Activated T-helper 1 cell treated with anti-CD3 and anti-CD28 coated beads, Interleukin-2, amount 50 U/mL, for 16 hours (primary cell): ENCODE measurements around the gene NEU4.
"Not testable (repeated sequence)": the region's sequence is repeated elsewhere in the genome, so short reads cannot be mapped to it uniquely, and the experiment has no call there.

Experiments
- DNase-seq, 2 donors: peaks; one replicate each; pipeline ENCODE4 v3.0.0-alpha.2; 2020; ENCODE audit warnings: low read depth in 1 of 2, low spot score in 1 of 2

Gene NEU4

GRCh38 chr2:241812730-241813643, 4.0 kb downstream of the NEU4 start:
- DNase-seq, result no peak

GRCh38 chr2:241813644-241814392, 4.8 kb downstream of the NEU4 start:
- DNase-seq, result no peak

- DNase-seq, result no peak
Measured at GRCh38 chr2:241814393-241814642, 5.3 kb downstream of the NEU4 start.

GRCh38 chr2:241814643-241815476, 5.9 kb downstream of the NEU4 start:
- DNase-seq, result no peak

- DNase-seq, result no peak
Measured at GRCh38 chr2:241815477-241816430, 6.8 kb downstream of the NEU4 start.

GRCh38 chr2:241816431-241817121, 7.6 kb downstream of the NEU4 start:
- DNase-seq, result no peak

- DNase-seq, result no peak
Measured at GRCh38 chr2:241817126-241817820, 8.3 kb downstream of the NEU4 start.

- DNase-seq, result not testable (repeated sequence)
Measured at GRCh38 chr2:241817821-241818215, 8.8 kb downstream of the NEU4 start.

- DNase-seq, result no peak
Measured at GRCh38 chr2:241818229-241818942, 9.4 kb downstream of the NEU4 start.

GRCh38 chr2:241818943-241819270, 9.9 kb downstream of the NEU4 start:
- DNase-seq, result no peak

GRCh38 chr2:241819947-241820624, 11.1 kb downstream of the NEU4 start:
- not testable (repeated sequence) for DNase-seq

GRCh38 chr2:241820625-241821384, 11.8 kb downstream of the NEU4 start:
- no peak for DNase-seq

GRCh38 chr2:241821460-241822263, 12.7 kb downstream of the NEU4 start:
- DNase-seq, result no peak

- no peak for DNase-seq
Measured at GRCh38 chr2:241822264-241822623, 13.3 kb downstream of the NEU4 start.

- not testable (repeated sequence) for DNase-seq
Measured at GRCh38 chr2:241823531-241824437, 14.8 kb downstream of the NEU4 start.

GRCh38 chr2:241827394-241827793, 18.4 kb downstream of the NEU4 start:
- DNase-seq, result no peak
